Duodenal mucosa (tissue), 2 donors: ENCODE measurements around the gene MFAP2.

Source experiments
- H3K27ac ChIP-seq: one replicate; pipeline ENCODE4 v1.7.0; 2013; ENCODE audit warnings: low read depth, low read length
- H3K27me3 ChIP-seq, 2 donors: one replicate each; pipeline ENCODE4 v1.7.0; 2013; ENCODE audit warnings: low read length in 2 of 2, control low read depth in 1 of 2; ENCODE audit not compliant: insufficient read depth in 2 of 2, control insufficient read depth in 1 of 2
- H3K36me3 ChIP-seq, 2 donors: one replicate each; pipeline ENCODE4 v1.7.0; 2013; ENCODE audit warnings: low read length in 2 of 2, control low read depth in 1 of 2; ENCODE audit not compliant: insufficient read depth in 2 of 2, control insufficient read depth in 1 of 2
- H3K4me1 ChIP-seq, 2 donors: one replicate each; pipeline ENCODE4 v1.7.0; 2013; ENCODE audit warnings: low read length in 2 of 2, control low read depth in 1 of 2; ENCODE audit not compliant: insufficient read depth in 2 of 2, control insufficient read depth in 1 of 2
- H3K4me3 ChIP-seq, 2 donors: one replicate each; pipeline ENCODE4 v1.7.0; 2013; ENCODE audit warnings: low read length in 2 of 2, low read depth in 1 of 2
- H3K9ac ChIP-seq, 2 donors: one replicate each; pipeline ENCODE4 v1.7.0; 2013; ENCODE audit warnings: low read length in 2 of 2, low read depth in 1 of 2
- H3K9me3 ChIP-seq, 2 donors: one replicate each; pipeline ENCODE4 v1.7.0; 2013; ENCODE audit warnings: low read length in 2 of 2, control low read depth in 1 of 2; ENCODE audit not compliant: control insufficient read depth in 1 of 2

Gene MFAP2

DNA sequence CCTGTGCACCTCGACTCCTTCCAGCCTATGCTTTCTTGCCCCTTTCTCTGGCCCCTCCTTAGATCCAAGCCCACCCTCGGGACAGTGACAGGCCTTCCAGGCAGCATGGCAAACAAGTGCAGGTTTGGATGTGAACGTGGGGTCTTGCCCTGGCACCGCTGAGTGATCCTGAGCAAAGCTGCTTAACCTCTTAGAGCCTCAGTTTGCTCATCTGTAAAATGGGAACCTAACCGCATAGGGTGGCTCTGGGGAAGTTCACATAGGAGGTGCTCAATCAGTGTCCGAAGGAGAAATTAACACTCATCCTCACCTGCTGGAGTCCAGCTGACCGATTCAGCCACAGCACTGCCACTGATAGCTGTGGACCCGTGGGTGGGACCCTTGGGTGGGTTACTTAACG, 7.2 kb downstream of the MFAP2 start:
- Histone ChIP-seq H3K9me3 (no peaks in the 10 kb centered on the region), H3K4me1 (peaks cover 0 to 11% of the 10 kb centered on the region in 2 donors), H3K27ac (no peak overlapping the region), H3K36me3 (peaks cover 0 to 3% of the 10 kb centered on the region in 2 donors), H3K9ac (no peak overlapping the region), H3K4me3 (no peak overlapping the region), H3K27me3 (no peaks in the 10 kb centered on the region)

DNA sequence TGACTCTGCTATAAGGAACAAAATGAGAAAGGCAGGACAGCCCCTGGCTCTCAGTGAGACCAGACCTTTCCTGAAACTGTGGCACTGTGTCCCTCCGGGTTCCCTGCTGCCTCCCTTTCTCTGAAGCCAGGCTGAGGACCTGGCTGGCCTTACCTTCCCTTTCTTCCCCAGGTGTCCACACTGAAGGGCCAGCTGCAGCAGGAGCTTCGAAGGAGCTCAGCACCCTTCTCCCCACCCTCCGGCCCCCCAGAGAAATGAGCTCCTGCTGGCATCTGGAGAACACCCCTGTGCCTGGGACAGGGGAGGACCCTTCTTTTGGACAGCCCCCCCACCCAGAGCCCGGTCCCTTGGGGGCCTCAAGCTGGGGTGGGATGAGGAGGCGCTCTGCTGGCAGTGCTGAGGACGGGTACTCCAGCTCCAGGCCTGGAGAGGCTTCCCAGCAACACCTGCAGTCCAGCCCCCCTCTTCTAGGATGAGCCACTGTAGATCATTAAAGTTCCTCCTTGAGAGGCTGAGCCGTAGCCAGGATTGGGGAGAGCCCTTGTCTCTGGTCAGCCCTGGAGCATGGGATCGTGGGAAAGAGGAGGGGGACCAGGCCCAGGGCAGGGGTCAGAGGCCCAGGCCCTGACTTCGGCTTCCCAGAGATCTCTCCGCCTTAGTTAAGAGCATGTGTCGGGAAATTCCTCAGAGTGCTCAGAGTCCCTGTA, 8.1 kb downstream of the MFAP2 start:
- H3K4me3 ChIP-seq, result no peak overlapping the region
- no peaks in the 10 kb centered on the region for H3K27me3 ChIP-seq
- H3K9me3 ChIP-seq, result no peaks in the 10 kb centered on the region
- no peak overlapping the region for H3K27ac ChIP-seq
- peaks cover 0 to 4% of the 10 kb centered on the region in 2 donors for H3K36me3 ChIP-seq
- H3K4me1 ChIP-seq, result peaks cover 0 to 10% of the 10 kb centered on the region in 2 donors
- H3K9ac ChIP-seq, result no peak overlapping the region

DNA sequence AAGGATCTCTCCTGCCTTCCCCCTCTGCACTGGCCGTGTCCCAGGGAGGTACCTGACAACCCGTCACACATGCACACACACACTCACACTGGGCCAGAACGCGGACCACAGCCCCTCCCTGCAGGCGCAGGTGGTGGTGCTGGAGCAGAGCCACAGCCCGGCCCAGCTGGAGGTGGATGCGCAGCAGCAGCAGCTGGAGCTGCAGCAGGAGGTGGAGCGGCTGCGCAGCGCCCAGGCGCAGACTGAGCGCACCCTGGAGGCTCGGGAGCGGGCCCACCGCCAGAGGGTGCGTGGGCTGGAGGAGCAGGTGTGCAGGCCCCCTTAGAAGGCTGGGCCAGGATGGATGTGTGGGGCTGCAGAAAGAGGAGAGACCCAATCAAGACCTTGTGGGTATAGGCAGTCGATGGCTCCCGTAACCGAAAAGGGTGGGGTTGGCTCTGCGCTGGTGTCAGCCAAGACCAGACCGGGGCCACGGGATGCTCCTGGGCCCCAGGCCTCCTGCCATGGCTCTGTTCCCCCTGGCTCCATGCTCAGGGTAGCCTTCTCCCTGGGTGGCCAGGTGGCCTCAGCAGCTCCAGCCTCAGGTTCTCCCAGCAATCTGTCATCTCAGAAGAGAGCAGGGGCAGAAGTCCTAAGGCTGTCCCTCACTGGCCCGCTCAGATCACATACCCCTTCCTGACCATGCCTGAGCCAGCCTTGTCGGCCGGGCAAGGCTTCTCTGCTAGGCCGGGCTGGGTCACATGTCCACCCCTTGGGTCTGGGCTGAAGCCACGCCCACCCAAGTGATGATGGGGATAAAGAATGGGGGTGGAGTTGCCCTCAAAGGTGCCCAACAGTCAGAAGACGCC, 8.9 kb downstream of the MFAP2 start:
- Histone ChIP-seq H3K9ac (no peak overlapping the region), H3K4me3 (no peak overlapping the region), H3K27ac (no peak overlapping the region), H3K9me3 (no peaks in the 10 kb centered on the region), H3K4me1 (peaks cover 0 to 10% of the 10 kb centered on the region in 2 donors), H3K27me3 (no peaks in the 10 kb centered on the region), H3K36me3 (peaks cover 0 to 4% of the 10 kb centered on the region in 2 donors)

DNA sequence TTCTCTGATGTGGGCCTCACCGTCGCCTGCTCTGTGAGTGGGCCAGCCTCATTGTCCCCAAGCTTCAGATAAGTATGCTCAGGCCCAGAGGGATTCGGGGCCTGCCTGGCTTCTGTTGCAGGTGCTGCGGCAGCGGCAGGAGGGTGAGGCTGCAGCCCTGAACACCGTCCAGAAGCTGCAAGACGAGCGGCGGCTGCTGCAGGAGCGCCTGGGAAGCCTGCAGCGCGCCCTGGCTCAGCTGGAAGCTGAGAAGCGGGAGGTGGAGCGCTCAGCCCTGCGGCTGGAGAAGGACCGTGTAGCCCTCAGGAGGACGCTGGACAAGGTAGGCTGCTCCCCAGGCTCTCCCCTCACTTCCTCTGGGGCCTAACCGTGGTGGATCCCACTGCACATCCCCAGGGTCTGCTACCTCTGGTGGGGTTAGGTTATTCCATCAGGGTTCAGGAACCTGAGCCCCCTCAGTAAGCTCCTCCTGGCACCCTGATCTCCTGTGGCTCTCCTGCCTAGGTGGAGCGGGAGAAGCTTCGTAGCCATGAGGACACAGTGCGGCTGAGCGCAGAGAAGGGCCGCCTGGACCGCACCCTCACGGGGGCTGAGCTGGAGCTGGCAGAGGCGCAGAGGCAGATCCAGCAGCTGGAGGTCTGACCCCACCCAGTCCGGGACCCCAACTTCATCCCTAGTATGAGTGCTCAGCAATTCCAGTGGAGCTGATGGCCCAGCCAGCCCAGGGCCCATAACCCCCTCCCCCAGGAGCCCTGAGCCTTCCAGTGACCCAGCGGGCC, 10.1 kb downstream of the MFAP2 start:
- H3K27ac ChIP-seq, result no peak overlapping the region
- H3K36me3 ChIP-seq, result peaks cover 0 to 4% of the 10 kb centered on the region in 2 donors
- H3K9me3 ChIP-seq, result no peaks in the 10 kb centered on the region
- no peaks in the 10 kb centered on the region for H3K27me3 ChIP-seq
- no peak overlapping the region for H3K9ac ChIP-seq
- H3K4me1 ChIP-seq, result peaks cover 0 to 10% of the 10 kb centered on the region in 2 donors
- no peak overlapping the region for H3K4me3 ChIP-seq

DNA sequence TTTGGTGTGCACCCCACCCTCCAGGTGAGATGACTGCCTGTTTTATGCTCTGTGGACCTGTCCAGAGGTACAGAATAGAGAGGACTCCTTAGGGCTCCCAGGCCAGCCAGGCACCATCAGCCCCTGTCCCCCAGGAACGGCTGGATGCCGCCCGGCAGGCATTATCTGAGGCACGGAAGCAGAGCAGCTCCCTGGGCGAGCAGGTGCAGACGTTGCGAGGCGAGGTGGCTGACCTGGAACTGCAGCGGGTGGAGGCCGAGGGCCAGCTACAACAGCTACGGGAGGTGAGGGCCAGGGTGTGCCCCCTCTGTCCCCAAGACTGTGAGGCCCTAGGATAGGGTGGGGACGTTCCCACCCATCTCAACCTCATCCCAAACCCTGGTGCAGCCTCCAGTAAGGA, 10.8 kb downstream of the MFAP2 start:
- Histone ChIP-seq H3K4me3 (no peak overlapping the region), H3K9ac (no peak overlapping the region), H3K4me1 (peaks cover 0 to 10% of the 10 kb centered on the region in 2 donors), H3K36me3 (peaks cover 0 to 4% of the 10 kb centered on the region in 2 donors), H3K9me3 (no peaks in the 10 kb centered on the region), H3K27me3 (no peaks in the 10 kb centered on the region), H3K27ac (no peak overlapping the region)

DNA sequence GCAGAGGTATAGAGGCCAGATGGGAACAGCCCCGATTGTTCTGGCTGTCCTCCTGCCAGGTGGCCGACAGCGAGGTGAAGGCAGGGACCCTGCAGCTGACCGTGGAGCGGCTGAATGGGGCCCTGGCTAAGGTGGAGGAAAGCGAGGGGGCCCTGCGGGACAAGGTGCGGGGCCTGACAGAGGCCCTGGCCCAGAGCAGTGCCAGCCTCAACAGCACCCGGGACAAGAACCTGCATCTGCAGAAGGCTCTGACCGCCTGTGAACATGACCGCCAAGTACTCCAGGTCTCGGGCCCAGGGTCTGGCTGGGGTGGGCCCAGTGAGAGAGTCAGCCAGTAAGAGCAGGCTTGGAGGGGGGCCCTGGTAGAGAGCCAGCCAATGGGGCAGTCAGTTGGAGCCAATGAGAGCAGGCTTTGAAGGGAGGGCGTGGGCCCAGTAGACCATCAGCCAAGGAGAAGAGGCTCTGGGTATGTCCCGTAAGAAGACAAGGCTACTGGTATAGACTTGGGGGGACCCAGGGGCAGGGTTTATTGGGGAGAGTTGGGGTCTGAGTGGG, 11.3 kb downstream of the MFAP2 start:
- H3K27ac ChIP-seq, result no peak overlapping the region
- no peak overlapping the region for H3K4me3 ChIP-seq
- H3K4me1 ChIP-seq, result peaks cover 0 to 10% of the 10 kb centered on the region in 2 donors
- no peaks in the 10 kb centered on the region for H3K9me3 ChIP-seq
- no peaks in the 10 kb centered on the region for H3K27me3 ChIP-seq
- H3K9ac ChIP-seq, result no peak overlapping the region
- H3K36me3 ChIP-seq, result peaks cover 0 to 4% of the 10 kb centered on the region in 2 donors

- Histone ChIP-seq H3K27me3 (no peaks in the 10 kb centered on the region), H3K9ac (no peak overlapping the region), H3K9me3 (no peaks in the 10 kb centered on the region), H3K4me1 (peaks cover 0 to 10% of the 10 kb centered on the region in 2 donors), H3K36me3 (peaks cover 0 to 4% of the 10 kb centered on the region in 2 donors), H3K4me3 (no peak overlapping the region), H3K27ac (no peak overlapping the region)
These were observed 12.0 kb downstream of the MFAP2 start for GRCh38 chr1:16968372-16968771.

GRCh38 chr1:16967962-16968361, 12.5 kb downstream of the MFAP2 start:
- Histone ChIP-seq H3K27me3 (no peaks in the 10 kb centered on the region), H3K4me3 (no peak overlapping the region), H3K27ac (no peak overlapping the region), H3K4me1 (peaks cover 0 to 10% of the 10 kb centered on the region in 2 donors), H3K36me3 (peaks cover 0 to 4% of the 10 kb centered on the region in 2 donors), H3K9ac (no peak overlapping the region), H3K9me3 (no peaks in the 10 kb centered on the region)

- Histone ChIP-seq H3K4me3 (no peak overlapping the region), H3K27ac (no peak overlapping the region), H3K27me3 (no peaks in the 10 kb centered on the region), H3K36me3 (peaks cover 0 to 4% of the 10 kb centered on the region in 2 donors), H3K4me1 (peaks cover 0 to 10% of the 10 kb centered on the region in 2 donors), H3K9me3 (no peaks in the 10 kb centered on the region), H3K9ac (no peak overlapping the region)
These were observed 13.3 kb downstream of the MFAP2 start for GRCh38 chr1:16967095-16967575.
